GOT3 (cell line): Measurements from ENCODE around the gene HCN4.
"Not testable (repeated sequence)": the region's sequence is repeated elsewhere in the genome, so short reads cannot be mapped to it uniquely, and the experiment has no call there.

Experiments
- DNase-seq: peaks from one replicate; lab custom pipeline; 2025; ENCODE audit warnings: mixed read lengths; lab: John Stamatoyannopoulos, UW

The HCN4 gene

GRCh38 chr15:73324496-73325170, 44.1 kb downstream of the HCN4 start:
- DNase-seq = no peak

GRCh38 chr15:73323956-73324355, 44.8 kb downstream of the HCN4 start:
- DNase-seq = no peak

- DNase-seq = no peak
These were observed 45.3 kb downstream of the HCN4 start for GRCh38 chr15:73323374-73323955.

GRCh38 chr15:73322665-73323373, 45.9 kb downstream of the HCN4 start:
- DNase-seq = no peak

GRCh38 chr15:73321496-73322450, 47.0 kb downstream of the HCN4 start:
- no peak for DNase-seq

- DNase-seq = no peak
These were observed 48.1 kb downstream of the HCN4 start for GRCh38 chr15:73320619-73321180.

- DNase-seq = no peak
These were observed 49.1 kb downstream of the HCN4 start for GRCh38 chr15:73319460-73320245.

- DNase-seq = no peak
These were observed 50.1 kb downstream of the HCN4 start for GRCh38 chr15:73318463-73319351.

- no peak for DNase-seq
These were observed 50.9 kb downstream of the HCN4 start for GRCh38 chr15:73317651-73318462.

GRCh38 chr15:73313861-73314260, 54.9 kb downstream of the HCN4 start:
- no peak for DNase-seq

- no peak for DNase-seq
These were observed 60.5 kb downstream of the HCN4 start for GRCh38 chr15:73308305-73308704.

GRCh38 chr15:73305331-73306211, 63.2 kb downstream of the HCN4 start:
- DNase-seq = no peak

- no peak for DNase-seq
These were observed 65.1 kb downstream of the HCN4 start for GRCh38 chr15:73303636-73304035.

- DNase-seq = not testable (repeated sequence)
These were observed 68.5 kb downstream of the HCN4 start for GRCh38 chr15:73300286-73300685.

- DNase-seq = no peak
These were observed 70.1 kb downstream of the HCN4 start for GRCh38 chr15:73298522-73299245.

GRCh38 chr15:73296609-73297353, 72.0 kb downstream of the HCN4 start:
- no peak for DNase-seq
